IPS-11a (cell line): Measurements from ENCODE around the gene MAP1S.

Source experiments
- H3K4me3 ChIP-seq: one replicate; pipeline ENCODE4 v1.5.1; 2013; ENCODE audit warnings: low read depth, low read length, control low read depth

MAP1S gene

GRCh38 chr19:17727843-17728242 is 8.6 kb downstream of the MAP1S start:
- H3K4me3 ChIP-seq, result no peak overlapping the region

GRCh38 chr19:17733127-17733526 is 13.8 kb downstream of the MAP1S start:
- no peak overlapping the region for H3K4me3 ChIP-seq

GRCh38 chr19:17734146-17734545 is 14.9 kb downstream of the MAP1S start:
- H3K4me3 ChIP-seq, result no peak overlapping the region

GRCh38 chr19:17735410-17735809 is 16.1 kb downstream of the MAP1S start:
- no peak overlapping the region for H3K4me3 ChIP-seq

- no peak overlapping the region for H3K4me3 ChIP-seq
Measured at GRCh38 chr19:17737690-17738153, 18.4 kb downstream of the MAP1S start.

GRCh38 chr19:17739121-17739875 is 20.0 kb downstream of the MAP1S start:
- H3K4me3 ChIP-seq, result no peak overlapping the region

- no peak overlapping the region for H3K4me3 ChIP-seq
Measured at GRCh38 chr19:17741456-17741855, 22.2 kb downstream of the MAP1S start.

- no peak overlapping the region for H3K4me3 ChIP-seq
Measured at GRCh38 chr19:17743874-17744580, 24.7 kb downstream of the MAP1S start.

- peak overlapping the region; percentile 53 for H3K4me3 ChIP-seq
Measured at GRCh38 chr19:17747205-17748098, 28.2 kb downstream of the MAP1S start.

GRCh38 chr19:17748884-17749638 is 29.8 kb downstream of the MAP1S start:
- no peak overlapping the region for H3K4me3 ChIP-seq

- no peak overlapping the region for H3K4me3 ChIP-seq
Measured at GRCh38 chr19:17749912-17750317, 30.6 kb downstream of the MAP1S start.

GRCh38 chr19:17751103-17751911 is 32.0 kb downstream of the MAP1S start, which contains the start of gene FCHO1:
TSS of gene FCHO1 (plus strand) at chr19:17751477. CDS start at chr19:17755165, 3,688 bp downstream.
- no peak within 1 kb of the TSS for H3K4me3 ChIP-seq

GRCh38 chr19:17751912-17752273 is 32.6 kb downstream of the MAP1S start:
- no peak overlapping the region for H3K4me3 ChIP-seq

GRCh38 chr19:17752865-17753639 is 33.8 kb downstream of the MAP1S start:
- no peak overlapping the region for H3K4me3 ChIP-seq

- H3K4me3 ChIP-seq, result no peak overlapping the region
Measured at GRCh38 chr19:17753976-17754375, 34.7 kb downstream of the MAP1S start.

GRCh38 chr19:17754634-17755442 is 35.6 kb downstream of the MAP1S start:
- no peak overlapping the region for H3K4me3 ChIP-seq

- no peak overlapping the region for H3K4me3 ChIP-seq
Measured at GRCh38 chr19:17755443-17755890, 36.2 kb downstream of the MAP1S start.
